ENCODE data around the gene CDC42EP4. TPM values are rescaled to one million over a fixed set of nuclear protein-coding genes. Genes with fewer than 3 reads are reported as not detected.
A peak's percentile ranks its signal among the peaks of the same experiment; 100 is the strongest.

Gene CDC42EP4, protein sequence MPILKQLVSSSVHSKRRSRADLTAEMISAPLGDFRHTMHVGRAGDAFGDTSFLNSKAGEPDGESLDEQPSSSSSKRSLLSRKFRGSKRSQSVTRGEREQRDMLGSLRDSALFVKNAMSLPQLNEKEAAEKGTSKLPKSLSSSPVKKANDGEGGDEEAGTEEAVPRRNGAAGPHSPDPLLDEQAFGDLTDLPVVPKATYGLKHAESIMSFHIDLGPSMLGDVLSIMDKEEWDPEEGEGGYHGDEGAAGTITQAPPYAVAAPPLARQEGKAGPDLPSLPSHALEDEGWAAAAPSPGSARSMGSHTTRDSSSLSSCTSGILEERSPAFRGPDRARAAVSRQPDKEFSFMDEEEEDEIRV
- total RNA-seq (2022) (50.2 and 60.1 TPM in 2 replicates), Bru-seq, nascent RNA (percentile 80 among the genes with signal in this experiment), BruChase-seq, experiment 1, labeled RNA remaining after a 6-hour chase (percentile 68 among the genes with signal in this experiment), BruChase-seq, experiment 2, labeled RNA remaining after a 2-hour chase (percentile 83 among the genes with signal in this experiment)
- long read RNA-seq, transcript CDC42EP4-201 (2 exons, 3,272 nt): major isoform, 47 of 60 reads
- long read RNA-seq, transcript CDC42EP4-205 (2 exons, 1,022 nt): minor isoform, 5 of 60 reads
- long read RNA-seq, partial matches to known transcripts: 0 of 60 reads
- long read RNA-seq, other reads (novel, unspliced or antisense): 8 of 60 reads

DNA sequence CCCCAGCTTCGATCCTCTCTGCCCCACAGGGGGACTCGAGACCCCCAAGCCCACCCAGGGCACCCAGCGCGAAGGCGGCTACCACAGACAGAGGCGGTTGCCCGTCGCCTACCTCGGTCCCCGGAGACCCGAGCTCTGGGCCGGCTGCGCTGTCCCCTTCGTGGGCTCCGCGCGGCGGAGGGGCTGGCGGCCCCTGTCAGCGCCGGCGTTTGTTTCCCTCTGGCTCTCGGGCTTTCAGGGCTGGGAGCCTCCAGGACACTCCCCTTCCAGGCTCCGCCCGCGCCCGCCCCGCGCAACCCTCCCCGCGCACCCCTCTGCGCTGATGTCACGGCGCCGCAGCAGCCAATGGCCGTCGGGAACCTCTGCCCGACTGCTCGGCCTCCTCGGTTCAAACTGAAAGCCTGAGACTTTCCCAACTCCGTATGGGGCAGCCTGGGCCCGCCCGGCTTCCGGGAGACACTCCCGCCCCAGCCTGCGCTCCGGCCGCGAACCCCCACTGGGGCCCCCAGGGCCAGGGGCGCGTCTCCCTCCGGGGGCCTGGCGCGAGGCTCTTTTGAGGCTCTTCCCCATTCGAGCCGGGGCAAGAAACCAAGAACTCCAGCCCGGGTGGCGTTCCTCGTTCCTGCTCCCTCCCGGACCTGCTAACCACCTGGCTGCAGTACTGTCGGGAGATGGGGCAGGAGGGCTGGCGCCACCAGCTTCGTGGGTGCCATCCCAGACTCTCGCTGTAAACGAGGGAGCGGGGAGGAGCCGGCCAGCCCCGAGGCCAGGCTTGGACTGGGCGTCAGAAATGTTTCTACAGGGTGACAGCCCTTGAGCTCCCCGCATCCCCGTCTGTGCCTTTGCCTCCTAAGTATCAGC is at the start of gene CDC42EP4:
TSS of gene CDC42EP4 (minus strand) at position 221 of the 861 bp plus-strand sequence. CDS start 25,501 bp downstream, outside the sequence.
- Mint-ChIP-seq H3K4me1 (ENCODE audit: low read depth, unreplicated experiment) (peaks cover 27% of the 10 kb centered on the region), H3K27ac (ENCODE audit: unreplicated experiment) (peak within 1 kb of the TSS; percentile 93), H3K4me3 (ENCODE audit: low read depth, unreplicated experiment) (peak within 1 kb of the TSS; percentile 94), H3K27me3 (ENCODE audit: unreplicated experiment) (no peaks in the 10 kb centered on the region), H3K9me3 (ENCODE audit: low read depth, unreplicated experiment) (no peaks in the 10 kb centered on the region), H3K36me3 (ENCODE audit: insufficient read depth, unreplicated experiment) (peaks cover 50% of the 10 kb centered on the region)
- peak; percentile 97 for DNase-seq
- intact Hi-C loops (cut with micrococcal nuclease; ENCODE audit: unreplicated experiment): loop anchor here (2.0 kb wide), 1 partner anchor 29 kb away; no protein-coding TSS in a partner anchor
- TF ChIP-seq, protein P1, sequence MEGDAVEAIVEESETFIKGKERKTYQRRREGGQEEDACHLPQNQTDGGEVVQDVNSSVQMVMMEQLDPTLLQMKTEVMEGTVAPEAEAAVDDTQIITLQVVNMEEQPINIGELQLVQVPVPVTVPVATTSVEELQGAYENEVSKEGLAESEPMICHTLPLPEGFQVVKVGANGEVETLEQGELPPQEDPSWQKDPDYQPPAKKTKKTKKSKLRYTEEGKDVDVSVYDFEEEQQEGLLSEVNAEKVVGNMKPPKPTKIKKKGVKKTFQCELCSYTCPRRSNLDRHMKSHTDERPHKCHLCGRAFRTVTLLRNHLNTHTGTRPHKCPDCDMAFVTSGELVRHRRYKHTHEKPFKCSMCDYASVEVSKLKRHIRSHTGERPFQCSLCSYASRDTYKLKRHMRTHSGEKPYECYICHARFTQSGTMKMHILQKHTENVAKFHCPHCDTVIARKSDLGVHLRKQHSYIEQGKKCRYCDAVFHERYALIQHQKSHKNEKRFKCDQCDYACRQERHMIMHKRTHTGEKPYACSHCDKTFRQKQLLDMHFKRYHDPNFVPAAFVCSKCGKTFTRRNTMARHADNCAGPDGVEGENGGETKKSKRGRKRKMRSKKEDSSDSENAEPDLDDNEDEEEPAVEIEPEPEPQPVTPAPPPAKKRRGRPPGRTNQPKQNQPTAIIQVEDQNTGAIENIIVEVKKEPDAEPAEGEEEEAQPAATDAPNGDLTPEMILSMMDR (IDR thresholded peaks at IDR 0.05; ENCODE audit: unreplicated experiment): no peak
- CTCF ChIA-PET: interaction anchor here (0.7 to 3.1 kb wide), 7 partner anchors 19 to 58 kb away, joined by 3 to 24 read pairs (median 6); no protein-coding TSS in a partner anchor
- TSS peak; percentile 88 for BruUV-seq (replicated peaks)

DNA sequence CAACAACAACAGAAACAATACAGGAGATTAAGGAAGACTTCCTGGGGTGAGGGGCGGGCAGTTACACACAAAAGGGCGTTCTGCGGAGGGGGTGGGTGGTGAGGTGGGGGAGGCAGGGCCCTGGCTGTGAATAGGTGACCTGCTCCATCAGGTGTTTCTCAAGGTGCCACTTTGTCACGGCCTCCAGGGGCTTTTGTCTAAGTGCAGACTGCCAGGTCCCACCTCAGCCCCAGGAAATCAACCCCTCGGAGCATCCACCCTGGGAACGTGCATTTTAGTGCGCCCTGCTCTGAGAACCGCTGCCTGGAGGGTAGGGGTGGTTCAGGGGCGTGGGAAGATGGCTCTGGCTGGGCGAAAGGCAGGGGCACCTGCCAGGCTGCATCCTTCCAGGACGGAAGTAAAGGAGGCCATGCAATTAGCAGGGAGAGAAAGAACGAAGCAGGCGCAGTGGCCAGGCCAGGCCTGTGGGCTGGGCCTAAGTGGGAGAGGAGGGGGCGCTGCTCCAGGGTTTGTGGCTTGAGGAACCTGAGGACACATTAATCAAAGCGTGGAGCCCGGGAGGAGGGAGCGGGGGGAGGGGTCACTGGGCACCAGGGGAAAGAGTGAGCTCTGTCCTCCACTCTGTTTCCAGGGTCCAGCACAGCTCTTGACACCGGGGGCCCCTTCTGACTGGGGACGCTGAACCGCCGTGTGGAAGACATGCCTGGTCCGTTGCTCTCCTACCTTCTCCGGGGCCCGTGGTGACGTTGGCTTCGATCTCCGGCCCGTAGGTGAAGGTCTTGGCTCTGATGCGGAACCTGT is 49.4 kb upstream of the CDC42EP4 start:
- Mint-ChIP-seq H3K9me3 (ENCODE audit: low read depth, unreplicated experiment) (no peaks in the 10 kb centered on the region), H3K27me3 (ENCODE audit: unreplicated experiment) (no peaks in the 10 kb centered on the region), H3K4me1 (ENCODE audit: low read depth, unreplicated experiment) (peaks cover 21% of the 10 kb centered on the region), H3K27ac (ENCODE audit: unreplicated experiment) (no peak overlapping the region), H3K4me3 (ENCODE audit: low read depth, unreplicated experiment) (no peak overlapping the region), H3K36me3 (ENCODE audit: insufficient read depth, unreplicated experiment) (peaks cover 4% of the 10 kb centered on the region)
- no TSS peak for BruUV-seq (replicated peaks)
- intact Hi-C loops (cut with micrococcal nuclease; ENCODE audit: unreplicated experiment): no loop called here
- no peak for DNase-seq
- CTCF ChIA-PET: interaction anchor here (0.6 kb wide), 1 partner anchor 1894 kb away, joined by 7 read pairs; no protein-coding TSS in a partner anchor
- TF ChIP-seq, protein P1 (IDR thresholded peaks at IDR 0.05; ENCODE audit: unreplicated experiment): no peak

DNA sequence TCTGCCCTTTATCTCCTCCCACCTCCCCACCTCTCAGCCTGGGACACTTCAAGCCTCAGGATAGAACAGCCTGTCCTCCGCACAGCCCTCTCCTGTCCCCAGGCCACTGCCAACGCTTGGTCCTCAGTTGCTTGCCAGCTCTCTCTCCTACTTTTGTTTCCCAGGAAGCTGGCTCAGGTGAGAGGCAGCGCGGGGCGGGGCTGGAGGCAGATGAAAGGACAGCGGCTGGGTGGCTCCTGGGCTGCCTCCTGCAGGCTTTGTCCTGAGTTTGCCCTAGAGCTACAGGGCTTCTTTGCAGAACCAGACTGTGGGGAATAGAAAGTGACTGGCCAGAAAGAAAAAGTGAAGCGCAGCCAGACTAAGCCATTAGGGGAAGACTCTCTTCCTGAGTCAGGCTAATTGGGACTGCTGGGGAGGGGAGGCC is 48.2 kb upstream of the CDC42EP4 start:
- H3K9me3 Mint-ChIP-seq (ENCODE audit: low read depth, unreplicated experiment): no peaks in the 10 kb centered on the region
- peaks cover 21% of the 10 kb centered on the region for H3K4me1 Mint-ChIP-seq (ENCODE audit: low read depth, unreplicated experiment)
- TF ChIP-seq, protein P1 (IDR thresholded peaks at IDR 0.05; ENCODE audit: unreplicated experiment): no peak
- no TSS peak for BruUV-seq (replicated peaks)
- intact Hi-C loops (cut with micrococcal nuclease; ENCODE audit: unreplicated experiment): no loop called here
- H3K27ac Mint-ChIP-seq (ENCODE audit: unreplicated experiment): no peak overlapping the region
- CTCF ChIA-PET: interaction anchor here (1.0 to 1.1 kb wide), 4 partner anchors 10 to 51 kb away, joined by 3 to 6 read pairs (median 5); no protein-coding TSS in a partner anchor
- no peaks in the 10 kb centered on the region for H3K27me3 Mint-ChIP-seq (ENCODE audit: unreplicated experiment)
- H3K36me3 Mint-ChIP-seq (ENCODE audit: insufficient read depth, unreplicated experiment): peaks cover 4% of the 10 kb centered on the region
- DNase-seq: peak; percentile 76
- no peak overlapping the region for H3K4me3 Mint-ChIP-seq (ENCODE audit: low read depth, unreplicated experiment)
